B cell (primary cell): ENCODE measurements around the gene IWS1. TPM values are rescaled to one million over a fixed set of nuclear protein-coding genes. Genes with fewer than 3 reads are reported as not detected.

Experiments
- ATAC-seq: fragments of 200-7000 bp; cut with Tn5 transposase; one replicate; pipeline ENCODE4 v1.10.0; 2021; ENCODE audit warnings: low read depth, mild to moderate bottlenecking, moderate number of reproducible peaks, moderate library complexity
- CTCF ChIA-PET: fragments of 350-600 bp; sonication (Branson Sonifier 250); formaldehyde crosslinking; loops from one replicate; lab custom pipeline; 2021; ENCODE audit warnings: antibody characterized with exemption, inconsistent platforms; lab: Charles Lee
- POLR2A ChIA-PET: fragments of 350-600 bp; sonication (Branson Sonifier 250); formaldehyde crosslinking; loops from one replicate; lab custom pipeline; 2021; ENCODE audit warnings: antibody characterized with exemption; lab: Charles Lee
- DNase-seq: peaks from one replicate; pipeline ENCODE4 v3.0.0; 2013
- H2AFZ ChIP-seq: 2 replicates; pipeline ENCODE4 v1.6.1; 2012; ENCODE audit warnings: mild to moderate bottlenecking, low read depth, low read length; ENCODE audit not compliant: insufficient read depth, poor library complexity, severe bottlenecking
- H3K27ac ChIP-seq, 2 donors: 1 replicate in 1 of 2; 2 replicates in 1 of 2; pipeline ENCODE4 v1.5.1; 2012 to 2013; ENCODE audit warnings: low read length in 2 of 2, mild to moderate bottlenecking in 2 of 2, moderate library complexity in 1 of 2
- H3K27me3 ChIP-seq, 4 experiments: fragments of 200-600 bp in 1 of 4; sonication (generic) in 1 of 4; replicated peaks in 1 of 4; 1 replicate in 2 of 4; 2 replicates in 2 of 4; pipeline versions ENCODE4 v1.6.1 to v1.7.0; 2013 to 2016; ENCODE audit warnings: low read length in 3 of 4, mild to moderate bottlenecking in 2 of 4, mixed read lengths in 1 of 4, moderate library complexity in 1 of 4; ENCODE audit not compliant: insufficient read depth in 4 of 4, control insufficient read depth in 3 of 4; ENCODE audit errors: control extremely low read depth in 1 of 4
- H3K36me3 ChIP-seq, 2 experiments: replicated peaks in 1 of 2; 1 replicate in 1 of 2; 2 replicates in 1 of 2; pipeline versions ENCODE4 v1.6.1 to v1.7.1; 2013; ENCODE audit warnings: low read length in 1 of 2; ENCODE audit not compliant: insufficient read depth in 2 of 2, control insufficient read depth in 1 of 2; ENCODE audit errors: control extremely low read depth in 1 of 2, extremely low read depth in 1 of 2
- H3K4me1 ChIP-seq, 2 donors: fragments of 200-600 bp in 1 of 2; sonication (generic) in 1 of 2; 1 replicate in 1 of 2; 2 replicates in 1 of 2; pipeline versions ENCODE4 v1.5.1 to v1.6.1; 2013 to 2017; ENCODE audit warnings: low read length in 2 of 2; ENCODE audit not compliant: control insufficient read depth in 2 of 2, insufficient read depth in 2 of 2
- H3K4me2 ChIP-seq: replicated peaks from 2 replicates; pipeline ENCODE3; 2012; ENCODE audit warnings: mild to moderate bottlenecking, low read depth, low read length; ENCODE audit not compliant: poor library complexity, severe bottlenecking
- H3K4me3 ChIP-seq, 5 experiments: fragments of 200-600 bp in 1 of 5; sonication (generic) in 1 of 5; 1 replicate in 3 of 5; 2 replicates in 2 of 5; pipeline versions ENCODE4 v1.5.1 to v1.7.0; 2011 to 2016; ENCODE audit warnings: low read length in 4 of 5, mild to moderate bottlenecking in 4 of 5, low read depth in 2 of 5, control low read depth in 1 of 5, moderate library complexity in 1 of 5; ENCODE audit not compliant: insufficient read depth in 1 of 5; ENCODE audit errors: control extremely low read depth in 1 of 5, extremely low read depth in 1 of 5
- H3K79me2 ChIP-seq: fragments of 200-600 bp; sonication (generic); one replicate; pipeline ENCODE4 v1.6.0; 2016; ENCODE audit warnings: low read length; ENCODE audit not compliant: control insufficient read depth, insufficient read depth
- H3K9ac ChIP-seq: fragments of 200-600 bp; sonication (generic); 2 replicates; pipeline ENCODE4 v1.6.1; 2017; ENCODE audit warnings: mild to moderate bottlenecking, low read length, moderate library complexity
- H3K9me3 ChIP-seq, 3 donors: one replicate each; pipeline versions ENCODE4 v1.6.1 to v1.7.1; 2013; ENCODE audit warnings: low read length in 2 of 3; ENCODE audit not compliant: control insufficient read depth in 2 of 3, insufficient read depth in 1 of 3; ENCODE audit errors: control extremely low read depth in 1 of 3
- H4K20me1 ChIP-seq: 2 replicates; pipeline ENCODE4 v1.6.0; 2012; ENCODE audit warnings: mild to moderate bottlenecking, low read length; ENCODE audit not compliant: insufficient read depth, control insufficient read depth, poor library complexity, severe bottlenecking
- H3K27ac Mint-ChIP-seq: one replicate; pipeline ENCODE4 v1.8.0; 2021; ENCODE audit warnings: mixed read lengths
- H3K27me3 Mint-ChIP-seq: one replicate; pipeline ENCODE4 v1.8.0; 2021; ENCODE audit warnings: mixed read lengths
- H3K4me1 Mint-ChIP-seq: one replicate; pipeline ENCODE4 v1.8.0; 2021; ENCODE audit warnings: mixed read lengths
- H3K4me3 Mint-ChIP-seq: one replicate; pipeline ENCODE4 v1.8.0; 2021; ENCODE audit warnings: mixed read lengths
- H3K9me3 Mint-ChIP-seq: one replicate; pipeline ENCODE4 v1.8.0; 2022; ENCODE audit warnings: mixed read lengths; ENCODE audit not compliant: insufficient read depth
- EZH2 ChIP-seq: IDR thresholded peaks from 2 replicates; pipeline ENCODE4 v1.6.1; 2012; ENCODE audit warnings: borderline replicate concordance, low read depth, mild to moderate bottlenecking, moderate library complexity, low read length; ENCODE audit not compliant: insufficient read depth, poor library complexity, severe bottlenecking
- WGBS: methylation state at CpG from one replicate; pipeline ENCODE4 v1.1.5; 2013; ENCODE audit warnings: missing lambda C conversion rate; ENCODE audit not compliant: insufficient coverage; 5-methylcytosine and 5-hydroxymethylcytosine counted together
- intact Hi-C: fragments of 100-400 bp; cut with micrococcal nuclease; formaldehyde crosslinking; loops from one replicate; pipeline ENCODE4 v1.10.0; 2022
- polyA plus RNA-seq: library from polyadenylated mRNA; depleted of rRNA; stranded (reverse); fragments of >200 nt; gene quantifications from 2 replicates; pipeline ENCODE4 v1.2.3, GENCODE V29; 2012
- total RNA-seq, 2 donors: library from RNA; stranded (reverse); fragments of 120-200 nt in 1 of 2; gene quantifications; 1 replicate in 1 of 2; 2 replicates in 1 of 2; pipeline versions ENCODE4 v1.2.3 to v1.2.4, GENCODE V29; 2013 to 2022
- TF ChIP-seq, protein P1 (sequence below): fragments of 200-600 bp; IDR thresholded peaks from one replicate; pipeline ENCODE4 v1.8.0; 2022; ENCODE audit warnings: antibody characterized with exemption, mild to moderate bottlenecking

Gene IWS1
- total and polyA plus RNA-seq, 2 donors (not counting 1 experiment from before 2014, with no cell fraction given), result 22.5 to 45.9 TPM

- H3K27ac ChIP-seq, result no peak overlapping the region
- CTCF ChIA-PET, result interaction anchor here (0.9 kb wide), 1 partner anchor 21 kb away, joined by 3 read pairs; no protein-coding TSS in a partner anchor
- H4K20me1 ChIP-seq, result no peaks in the 10 kb centered on the region
- intact Hi-C loops, result no loop called here
- H3K9me3 ChIP-seq, result no peaks in the 10 kb centered on the region
- H3K27me3 ChIP-seq, result no peaks in the 10 kb centered on the region
- no peak overlapping the region for H3K9ac ChIP-seq
- no peaks in the 10 kb centered on the region for H3K4me1 Mint-ChIP-seq
- ATAC-seq (no peak), DNase-seq (no peak)
- no peaks in the 10 kb centered on the region for H3K4me1 ChIP-seq
- no peak overlapping the region for H3K4me3 ChIP-seq
- H3K27ac Mint-ChIP-seq, result no peak overlapping the region
- POLR2A ChIA-PET, result no interaction called here
- H3K4me3 Mint-ChIP-seq, result no peak overlapping the region
- WGBS, result 100% methylated on average over 6 of the region's 6 CpGs
- TF ChIP-seq, protein P1, sequence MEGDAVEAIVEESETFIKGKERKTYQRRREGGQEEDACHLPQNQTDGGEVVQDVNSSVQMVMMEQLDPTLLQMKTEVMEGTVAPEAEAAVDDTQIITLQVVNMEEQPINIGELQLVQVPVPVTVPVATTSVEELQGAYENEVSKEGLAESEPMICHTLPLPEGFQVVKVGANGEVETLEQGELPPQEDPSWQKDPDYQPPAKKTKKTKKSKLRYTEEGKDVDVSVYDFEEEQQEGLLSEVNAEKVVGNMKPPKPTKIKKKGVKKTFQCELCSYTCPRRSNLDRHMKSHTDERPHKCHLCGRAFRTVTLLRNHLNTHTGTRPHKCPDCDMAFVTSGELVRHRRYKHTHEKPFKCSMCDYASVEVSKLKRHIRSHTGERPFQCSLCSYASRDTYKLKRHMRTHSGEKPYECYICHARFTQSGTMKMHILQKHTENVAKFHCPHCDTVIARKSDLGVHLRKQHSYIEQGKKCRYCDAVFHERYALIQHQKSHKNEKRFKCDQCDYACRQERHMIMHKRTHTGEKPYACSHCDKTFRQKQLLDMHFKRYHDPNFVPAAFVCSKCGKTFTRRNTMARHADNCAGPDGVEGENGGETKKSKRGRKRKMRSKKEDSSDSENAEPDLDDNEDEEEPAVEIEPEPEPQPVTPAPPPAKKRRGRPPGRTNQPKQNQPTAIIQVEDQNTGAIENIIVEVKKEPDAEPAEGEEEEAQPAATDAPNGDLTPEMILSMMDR, result no peak
- no peak for TF ChIP-seq EZH2
- peaks cover 2% of the 10 kb centered on the region for H3K79me2 ChIP-seq
- no peak overlapping the region for H2AFZ ChIP-seq
- H3K9me3 Mint-ChIP-seq, result no peaks in the 10 kb centered on the region
- no peak overlapping the region for H3K4me2 ChIP-seq
- H3K36me3 ChIP-seq, result peaks cover 0 to 1% of the 10 kb centered on the region in 2 experiments
- no peaks in the 10 kb centered on the region for H3K27me3 Mint-ChIP-seq
Observed at GRCh38 chr2:127451981-127452380, 74.3 kb downstream of the IWS1 start.

DNA sequence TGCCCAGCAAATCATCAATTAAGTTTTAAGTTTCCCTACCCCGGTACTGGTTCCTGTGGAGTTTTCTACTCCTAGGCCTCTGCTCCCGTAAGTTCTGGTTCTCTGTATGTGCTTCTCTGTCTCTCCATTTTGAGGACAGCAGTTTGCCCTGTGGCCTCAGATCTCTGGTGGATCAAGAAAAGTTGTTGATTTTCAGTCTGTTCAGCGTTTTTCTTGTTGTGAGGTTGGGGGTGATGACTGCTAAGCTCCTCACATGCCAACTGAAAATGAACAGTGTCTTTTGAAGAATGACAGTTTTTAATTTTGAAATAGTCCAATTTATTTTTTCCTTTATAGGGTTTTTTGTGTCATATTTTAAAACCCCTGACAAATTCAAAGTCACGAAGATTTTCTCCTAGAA lies 76.4 kb downstream of the IWS1 start:
- no peak overlapping the region for H3K27ac ChIP-seq
- ChIA-PET CTCF (no interaction called here), POLR2A (no interaction called here)
- DNase-seq (no peak), ATAC-seq (no peak)
- WGBS, result 100% methylated on average over 2 of the region's 4 CpGs
- H3K4me3 ChIP-seq, result no peak overlapping the region
- H4K20me1 ChIP-seq, result no peaks in the 10 kb centered on the region
- H3K4me1 ChIP-seq, result no peaks in the 10 kb centered on the region
- Mint-ChIP-seq H3K9me3 (peaks cover 4% of the 10 kb centered on the region), H3K4me1 (no peaks in the 10 kb centered on the region), H3K4me3 (no peak overlapping the region), H3K27ac (no peak overlapping the region), H3K27me3 (no peaks in the 10 kb centered on the region)
- no peak overlapping the region for H3K9ac ChIP-seq
- intact Hi-C loops, result no loop called here
- peaks cover 0 to 1% of the 10 kb centered on the region in 2 experiments for H3K36me3 ChIP-seq
- no peak for TF ChIP-seq EZH2
- TF ChIP-seq, protein P1, result no peak
- H3K4me2 ChIP-seq, result no peak overlapping the region
- no peak overlapping the region for H2AFZ ChIP-seq
- H3K9me3 ChIP-seq, result peaks cover 2 to 8% (median 3%) of the 10 kb centered on the region in 3 donors
- no peaks in the 10 kb centered on the region for H3K79me2 ChIP-seq
- no peaks in the 10 kb centered on the region for H3K27me3 ChIP-seq
